Transverse colon (tissue), 4 donors: ENCODE measurements around the gene AGXT2. TPM values are rescaled to one million over a fixed set of nuclear protein-coding genes. Genes with fewer than 3 reads are reported as not detected.

Experiments
- DNase-seq: peaks from one replicate; pipeline ENCODE4 v3.0.0-alpha.2; 2019
- H3K27ac ChIP-seq, 4 donors: fragments of 200-600 bp; sonication (generic); 2 replicates each; pipeline ENCODE4 v1.5.1; 2016 to 2018; ENCODE audit warnings: inconsistent platforms in 4 of 4
- H3K27me3 ChIP-seq: fragments of 200-600 bp; sonication (generic); 2 replicates; pipeline ENCODE4 v1.5.1; 2017; ENCODE audit warnings: inconsistent platforms
- H3K36me3 ChIP-seq, 4 donors: fragments of 200-600 bp; sonication (generic); 2 replicates each; pipeline ENCODE4 v1.5.1; 2017 to 2019; ENCODE audit warnings: inconsistent platforms in 4 of 4
- H3K4me1 ChIP-seq, 4 donors: fragments of 200-600 bp; sonication (generic); 2 replicates each; pipeline ENCODE4 v1.5.1; 2017 to 2020; ENCODE audit warnings: inconsistent platforms in 4 of 4
- H3K4me3 ChIP-seq, 4 donors: fragments of 200-600 bp; sonication (generic); 1 replicate in 1 of 4; 2 replicates in 3 of 4; pipeline versions ENCODE4 v1.5.1 to v1.6.1; 2017 to 2019; ENCODE audit warnings: inconsistent platforms in 4 of 4
- H3K9me3 ChIP-seq, 2 donors: fragments of 200-600 bp; sonication (generic); 2 replicates each; pipeline ENCODE4 v1.5.1; 2017 to 2019; ENCODE audit warnings: inconsistent platforms in 2 of 2
- CTCF ChIP-seq, 5 experiments: fragments of 200-600 bp in 3 of 5; fragments of 450-650 bp in 2 of 5; sonication (generic) in 3 of 5; IDR thresholded peaks; 1 replicate in 2 of 5; 2 replicates in 3 of 5; pipeline ENCODE4 v1.5.1; 2016 to 2017; ENCODE audit warnings: antibody characterized with exemption in 5 of 5, inconsistent platforms in 3 of 5, mild to moderate bottlenecking in 2 of 5, moderate library complexity in 1 of 5
- EP300 ChIP-seq: sonication (generic); formaldehyde crosslinking; IDR thresholded peaks from one replicate; pipeline ENCODE4 v1.6.1; 2017; ENCODE audit warnings: antibody characterized with exemption, low read depth
- POLR2A ChIP-seq: fragments of 450-650 bp; IDR thresholded peaks from one replicate; pipeline ENCODE4 v1.6.1; 2016; ENCODE audit warnings: antibody characterized with exemption, mild to moderate bottlenecking, moderate library complexity
- POLR2AphosphoS5 ChIP-seq, 3 donors: sonication (generic); formaldehyde crosslinking; IDR thresholded peaks; one replicate each; pipeline ENCODE4 v1.6.1; 2016; ENCODE audit warnings: antibody characterized with exemption in 3 of 3
- WGBS, 2 donors: methylation state at CpG; one replicate each; pipeline ENCODE4 v1.1.5; 2018; ENCODE audit warnings: low coverage in 1 of 2; 5-methylcytosine and 5-hydroxymethylcytosine counted together
- in situ Hi-C, 4 donors: fragments of 200-750 bp; cut with MboI; loops; one replicate each; pipeline versions ENCODE4 v1.15.0 to v1.15.1; 2017; ENCODE audit warnings: low sequenced_read_pairs in 3 of 4, low pct_ligation_motif_present in 1 of 4, low pct_unique_long_range_greater_than_20kb in 1 of 4
- intact Hi-C: fragments of 100-400 bp; cut with DNase I; formaldehyde crosslinking; loops from one replicate; pipeline ENCODE4 v1.15.1; 2023; ENCODE audit warnings: low total_unique reads
- total RNA-seq, 4 donors: library from RNA; depleted of rRNA; stranded (reverse); fragments of >200 nt; gene quantifications; one replicate each; pipeline ENCODE4 v1.1.0, GENCODE V29; 2016

Gene AGXT2
- total RNA-seq, 4 donors from 2014 or later: not detected

- no peak overlapping the region for H3K4me3 ChIP-seq
- intact Hi-C loops: no loop called here
These were observed 43.0 kb downstream of the AGXT2 start for GRCh38 chr5:35004771-35005170.

GRCh38 chr5:35004200-35004599 is 43.5 kb downstream of the AGXT2 start:
- TF ChIP-seq EP300: no peak
- no peak for TF ChIP-seq POLR2A
- no peak for TF ChIP-seq POLR2AphosphoS5 (IDR thresholded peaks at IDR 0.05)
- no peak for TF ChIP-seq CTCF (IDR thresholded peaks at IDR 0.05)
- whole genome bisulfite sequencing, 2 donors: 79% methylated on average over 5 of the region's 5 CpGs; no CpG with 5 or more reads in 1 of the 2 donors
- in situ Hi-C loops (loop anchor here in 1 of 4 donors (25.0 kb wide), 1 partner anchor 517 kb away; no protein-coding TSS in a partner anchor), intact Hi-C loops (no loop called here)
- Histone ChIP-seq H3K4me1 (no peaks in the 10 kb centered on the region), H3K9me3 (no peaks in the 10 kb centered on the region), H3K27ac (no peak overlapping the region), H3K36me3 (no peaks in the 10 kb centered on the region), H3K27me3 (peaks cover 6% of the 10 kb centered on the region), H3K4me3 (no peak overlapping the region)
- DNase-seq: no peak

More at GRCh38 chr5:35004771-35005170, 43.0 kb downstream of the AGXT2 start:
- H3K9me3 ChIP-seq: no peaks in the 10 kb centered on the region
- peaks cover 6% of the 10 kb centered on the region for H3K27me3 ChIP-seq
- TF ChIP-seq POLR2A: no peak
- TF ChIP-seq CTCF (IDR thresholded peaks at IDR 0.05): no peak
- TF ChIP-seq EP300: no peak
- in situ Hi-C loops: loop anchor here in 1 of 4 donors (25.0 kb wide), 1 partner anchor 517 kb away; no protein-coding TSS in a partner anchor
- no peak overlapping the region for H3K27ac ChIP-seq
- 87% methylated on average over 1 of the region's 1 CpG; no CpG with 5 or more reads in 1 of the 2 donors for WGBS, 2 donors
- H3K36me3 ChIP-seq: no peaks in the 10 kb centered on the region
- H3K4me1 ChIP-seq: no peaks in the 10 kb centered on the region
- no peak for DNase-seq

- in situ Hi-C loops (loop anchor here in 1 of 4 donors (25.0 kb wide), 1 partner anchor 516 kb away; no protein-coding TSS in a partner anchor), intact Hi-C loops (no loop called here)
- TF ChIP-seq POLR2A: no peak
- TF ChIP-seq CTCF (IDR thresholded peaks at IDR 0.05): peak; percentile 62 to 89 (median 86)
- 41 to 42% methylated on average over 4 to 18 of the region's 18 CpGs for WGBS, 2 donors
- no peak overlapping the region for H3K4me3 ChIP-seq
- H3K4me1 ChIP-seq: no peaks in the 10 kb centered on the region
- no peaks in the 10 kb centered on the region for H3K9me3 ChIP-seq
- H3K27ac ChIP-seq: no peak overlapping the region
- no peaks in the 10 kb centered on the region for H3K36me3 ChIP-seq
- DNase-seq: peak; percentile 50
- H3K27me3 ChIP-seq: peaks cover 6% of the 10 kb centered on the region
These were observed 44.5 kb downstream of the AGXT2 start for GRCh38 chr5:35003018-35003957.

GRCh38 chr5:35002459-35002858 is 45.3 kb downstream of the AGXT2 start:
- Histone ChIP-seq H3K27ac (no peak overlapping the region), H3K9me3 (no peaks in the 10 kb centered on the region), H3K4me3 (no peak overlapping the region), H3K36me3 (no peaks in the 10 kb centered on the region), H3K4me1 (no peaks in the 10 kb centered on the region), H3K27me3 (peaks cover 6% of the 10 kb centered on the region)
- no peak for DNase-seq
- TF ChIP-seq EP300 (no peak), CTCF (IDR thresholded peaks at IDR 0.05) (no peak), POLR2A (no peak), POLR2AphosphoS5 (IDR thresholded peaks at IDR 0.05) (no peak)
- in situ Hi-C loops (loop anchor here in 1 of 4 donors (25.0 kb wide), 1 partner anchor 515 kb away; no protein-coding TSS in a partner anchor), intact Hi-C loops (no loop called here)
- 83 to 89% methylated on average over 6 of the region's 6 CpGs for WGBS, 2 donors
